Neural progenitor cell (in vitro differentiated cells): ENCODE results near the gene KNDC1. TPM values are rescaled to one million over a fixed set of nuclear protein-coding genes. Genes with fewer than 3 reads are reported as not detected.
A peak's percentile ranks its signal among the peaks of the same experiment; 100 is the strongest.

ENCODE experiments used
- DNase-seq: peaks from one replicate; pipeline ENCODE4 v3.0.0-alpha.2; 2016; ENCODE audit warnings: low spot score
- H2AFZ ChIP-seq: fragments of 200-600 bp; sonication (generic); replicated peaks from 2 replicates; pipeline ENCODE4 v1.6.1; 2016; ENCODE audit warnings: antibody characterized with exemption
- H3F3A ChIP-seq: fragments of 200-600 bp; sonication (generic); 2 replicates; pipeline ENCODE4 v1.6.1; 2016; ENCODE audit warnings: antibody characterized with exemption, low read depth
- H3K27ac ChIP-seq: fragments of 200-600 bp; sonication (generic); 2 replicates; pipeline ENCODE4 v1.5.1; 2016; ENCODE audit warnings: mild to moderate bottlenecking
- H3K27me3 ChIP-seq: fragments of 200-600 bp; sonication (generic); 2 replicates; pipeline ENCODE4 v1.6.1; 2016; ENCODE audit warnings: mild to moderate bottlenecking, moderate library complexity
- H3K36me3 ChIP-seq: fragments of 200-600 bp; sonication (generic); 2 replicates; pipeline ENCODE4 v1.5.1; 2016
- H3K4me1 ChIP-seq: fragments of 200-600 bp; sonication (generic); 2 replicates; pipeline ENCODE4 v1.6.1; 2016; ENCODE audit warnings: mixed run types
- H3K4me2 ChIP-seq: fragments of 200-600 bp; sonication (generic); 2 replicates; pipeline ENCODE4 v1.6.1; 2016
- H3K4me3 ChIP-seq: fragments of 200-600 bp; sonication (generic); 2 replicates; pipeline ENCODE4 v1.5.1; 2016
- H3K79me2 ChIP-seq: fragments of 200-600 bp; sonication (generic); 2 replicates; pipeline ENCODE4 v1.6.1; 2016; ENCODE audit warnings: low read depth
- H3K9ac ChIP-seq: fragments of 200-600 bp; sonication (generic); 2 replicates; pipeline ENCODE4 v1.6.1; 2016
- H3K9me3 ChIP-seq: fragments of 200-600 bp; sonication (generic); 2 replicates; pipeline ENCODE4 v1.5.1; 2016; ENCODE audit warnings: low read depth
- H4K20me1 ChIP-seq: fragments of 200-600 bp; sonication (generic); 2 replicates; pipeline ENCODE4 v1.6.1; 2016; ENCODE audit warnings: low read depth
- H3K27ac Mint-ChIP-seq: 3 replicates; pipeline ENCODE4 v1.8.0; 2021; ENCODE audit warnings: mixed read lengths
- H3K27me3 Mint-ChIP-seq: 2 replicates; pipeline ENCODE4 v1.8.0; 2022; ENCODE audit warnings: low read depth, mild to moderate bottlenecking, inconsistent platforms, moderate library complexity, mixed read lengths; ENCODE audit not compliant: insufficient read depth
- H3K36me3 Mint-ChIP-seq: 3 replicates; pipeline ENCODE4 v1.8.0; 2021; ENCODE audit warnings: mixed read lengths
- H3K4me1 Mint-ChIP-seq: 3 replicates; pipeline ENCODE4 v1.8.0; 2021; ENCODE audit warnings: mixed read lengths
- H3K4me3 Mint-ChIP-seq: 3 replicates; pipeline ENCODE4 v1.8.0; 2021; ENCODE audit warnings: mild to moderate bottlenecking, moderate library complexity, mixed read lengths
- H3K9me3 Mint-ChIP-seq: 3 replicates; pipeline ENCODE4 v1.8.0; 2020; ENCODE audit warnings: mixed read lengths
- CTCF ChIP-seq: fragments of 200-600 bp; sonication (generic); IDR thresholded peaks from 2 replicates; pipeline ENCODE4 v1.5.1; 2017; ENCODE audit warnings: antibody characterized with exemption, mild to moderate bottlenecking
- EZH2 ChIP-seq: fragments of 200-600 bp; sonication (generic); IDR thresholded peaks from 2 replicates; pipeline ENCODE4 v1.6.1; 2017; ENCODE audit warnings: antibody characterized with exemption, mild to moderate bottlenecking, moderate library complexity
- EZH2phosphoT487 ChIP-seq: fragments of 200-600 bp; sonication (generic); IDR thresholded peaks from 2 replicates; pipeline ENCODE4 v1.6.1; 2017; ENCODE audit warnings: antibody characterized with exemption
- total RNA-seq: library from RNA; depleted of rRNA; stranded (reverse); fragments of >200 nt; gene quantifications from 2 replicates; pipeline ENCODE4 v1.2.3, GENCODE V29; 2015; ENCODE audit warnings: low replicate concordance

KNDC1 gene
- total RNA-seq, 1 donor from 2014 or later: 1.8 TPM

- Mint-ChIP-seq H3K4me3 (no peak overlapping the region), H3K4me1 (peaks cover 19% of the 10 kb centered on the region), H3K9me3 (no peaks in the 10 kb centered on the region), H3K27ac (peak overlapping the region; percentile 64), H3K36me3 (no peaks in the 10 kb centered on the region), H3K27me3 (peaks cover 7% of the 10 kb centered on the region)
- no peak for DNase-seq
- Histone ChIP-seq H3K9me3 (no peaks in the 10 kb centered on the region), H3K9ac (no peak overlapping the region), H3K4me2 (no peak overlapping the region), H2AFZ (no peak overlapping the region), H3F3A (no peaks in the 10 kb centered on the region), H3K4me1 (peaks cover 15% of the 10 kb centered on the region), H3K27ac (no peak overlapping the region), H3K27me3 (no peaks in the 10 kb centered on the region), H3K36me3 (no peaks in the 10 kb centered on the region), H3K4me3 (no peak overlapping the region), H4K20me1 (no peaks in the 10 kb centered on the region), H3K79me2 (no peaks in the 10 kb centered on the region)
- no peak for TF ChIP-seq EZH2
These were observed 89.2 kb downstream of the KNDC1 start for GRCh38 chr10:133249094-133249780.

DNA sequence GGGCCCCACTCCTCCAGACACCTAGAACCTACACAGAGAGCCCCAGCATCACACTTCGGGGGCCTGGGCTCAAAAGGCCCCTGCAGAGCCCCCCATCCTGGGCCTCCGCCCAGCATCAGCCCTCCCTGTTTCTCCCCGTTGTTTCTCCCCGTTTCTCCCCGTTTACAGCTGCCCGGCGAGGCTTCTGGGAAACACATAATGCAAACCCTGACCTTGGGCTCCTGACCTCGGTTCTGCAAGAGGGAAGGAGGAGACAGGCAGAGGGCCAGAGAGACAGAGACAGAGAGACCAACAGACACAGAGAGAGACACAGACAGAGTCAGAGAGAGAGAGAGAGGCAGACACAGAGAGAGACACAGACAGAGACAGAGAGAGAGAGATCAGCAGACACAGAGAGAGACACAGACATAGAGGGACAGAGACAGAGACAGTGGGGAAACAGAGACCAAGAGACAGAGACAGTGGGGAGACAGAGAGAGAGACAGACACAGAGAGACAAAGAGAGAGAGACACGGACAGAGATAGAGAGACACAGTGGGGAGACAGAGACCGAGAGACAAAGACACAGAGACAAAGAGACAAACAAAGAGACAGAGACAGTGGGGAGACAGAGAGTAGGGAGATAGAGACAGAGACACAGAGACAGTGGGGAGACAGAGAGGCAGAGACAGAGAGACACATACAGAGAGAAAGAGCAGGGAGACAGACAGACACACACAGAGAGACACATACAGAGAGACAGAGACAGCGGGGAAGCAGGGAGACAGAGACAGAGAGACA is 90.1 kb downstream of the KNDC1 start:
- Histone ChIP-seq H4K20me1 (no peaks in the 10 kb centered on the region), H3K27ac (no peak overlapping the region), H2AFZ (no peak overlapping the region), H3K4me1 (peaks cover 18% of the 10 kb centered on the region), H3K4me3 (no peak overlapping the region), H3F3A (no peaks in the 10 kb centered on the region), H3K9ac (no peak overlapping the region), H3K36me3 (no peaks in the 10 kb centered on the region), H3K9me3 (no peaks in the 10 kb centered on the region), H3K79me2 (no peaks in the 10 kb centered on the region), H3K27me3 (no peaks in the 10 kb centered on the region), H3K4me2 (no peak overlapping the region)
- Mint-ChIP-seq H3K4me3 (no peak overlapping the region), H3K27ac (peak overlapping the region; percentile 24), H3K36me3 (no peaks in the 10 kb centered on the region), H3K27me3 (peaks cover 7% of the 10 kb centered on the region), H3K9me3 (no peaks in the 10 kb centered on the region), H3K4me1 (peaks cover 24% of the 10 kb centered on the region)
- DNase-seq: no peak
- TF ChIP-seq EZH2 (no peak), CTCF (no peak), EZH2phosphoT487 (no peak)

DNA sequence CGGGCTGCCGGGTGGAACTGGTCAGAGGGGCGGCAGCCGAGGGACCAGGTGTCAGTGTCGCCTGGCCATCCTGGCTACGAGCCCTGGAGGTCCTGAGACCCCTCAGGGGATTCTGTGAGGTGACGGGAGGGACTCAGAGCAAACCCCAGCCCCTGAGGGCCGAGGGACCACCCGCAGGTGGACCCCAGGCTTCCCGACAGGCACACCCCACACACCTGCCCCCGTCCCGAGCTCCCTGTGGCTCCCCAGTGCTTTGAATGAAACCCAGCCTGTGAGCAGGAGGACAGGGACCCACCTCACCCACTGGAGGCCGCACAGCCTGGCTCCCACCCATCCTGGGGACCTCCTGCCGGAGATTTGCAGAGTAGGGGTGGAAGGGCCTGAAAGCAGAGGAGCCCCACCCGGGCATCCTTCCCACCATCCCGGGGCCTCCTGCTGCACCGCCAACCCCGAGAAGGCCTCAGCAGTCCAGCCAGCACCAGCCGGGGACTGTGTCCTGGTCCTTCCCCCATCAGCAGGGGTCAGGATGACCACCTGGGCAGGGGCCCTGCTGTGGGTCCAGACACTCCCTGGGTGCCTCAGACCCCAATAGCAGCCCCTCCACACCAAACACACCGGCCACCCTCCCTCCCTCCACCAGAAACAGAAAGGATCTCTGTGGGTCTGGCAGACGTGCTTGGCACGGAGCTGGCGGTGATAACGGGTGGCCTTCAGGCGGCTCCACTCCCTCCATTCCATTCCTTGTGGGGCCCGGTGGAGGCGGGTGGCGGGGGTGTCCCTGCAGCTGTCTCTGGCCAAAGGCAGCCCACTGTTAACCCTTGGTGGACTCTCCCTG is 91.6 kb downstream of the KNDC1 start:
- Histone ChIP-seq H3K27me3 (no peaks in the 10 kb centered on the region), H3K36me3 (no peaks in the 10 kb centered on the region), H3K27ac (no peak overlapping the region), H2AFZ (no peak overlapping the region), H3K9me3 (no peaks in the 10 kb centered on the region), H3K9ac (no peak overlapping the region), H3K4me3 (no peak overlapping the region), H4K20me1 (no peaks in the 10 kb centered on the region), H3K79me2 (no peaks in the 10 kb centered on the region), H3K4me2 (no peak overlapping the region), H3K4me1 (peaks cover 9% of the 10 kb centered on the region), H3F3A (no peaks in the 10 kb centered on the region)
- DNase-seq: no peak
- Mint-ChIP-seq H3K4me1 (peaks cover 21% of the 10 kb centered on the region), H3K27me3 (peaks cover 7% of the 10 kb centered on the region), H3K9me3 (no peaks in the 10 kb centered on the region), H3K27ac (peak overlapping the region; percentile 74), H3K4me3 (no peak overlapping the region), H3K36me3 (no peaks in the 10 kb centered on the region)
- TF ChIP-seq CTCF (no peak), EZH2phosphoT487 (no peak), EZH2 (no peak)
